ENCODE results near the gene SELENBP1. TPM values are rescaled to one million over a fixed set of nuclear protein-coding genes. Genes with fewer than 3 reads are reported as not detected.

SELENBP1 gene
- total and polyA plus RNA-seq, 9 of the 15 experiments (the other 6 are each of a cell fraction or from before 2014, with no cell fraction given), result 25.8 to 81.2 (median 47.1) TPM

DNA sequence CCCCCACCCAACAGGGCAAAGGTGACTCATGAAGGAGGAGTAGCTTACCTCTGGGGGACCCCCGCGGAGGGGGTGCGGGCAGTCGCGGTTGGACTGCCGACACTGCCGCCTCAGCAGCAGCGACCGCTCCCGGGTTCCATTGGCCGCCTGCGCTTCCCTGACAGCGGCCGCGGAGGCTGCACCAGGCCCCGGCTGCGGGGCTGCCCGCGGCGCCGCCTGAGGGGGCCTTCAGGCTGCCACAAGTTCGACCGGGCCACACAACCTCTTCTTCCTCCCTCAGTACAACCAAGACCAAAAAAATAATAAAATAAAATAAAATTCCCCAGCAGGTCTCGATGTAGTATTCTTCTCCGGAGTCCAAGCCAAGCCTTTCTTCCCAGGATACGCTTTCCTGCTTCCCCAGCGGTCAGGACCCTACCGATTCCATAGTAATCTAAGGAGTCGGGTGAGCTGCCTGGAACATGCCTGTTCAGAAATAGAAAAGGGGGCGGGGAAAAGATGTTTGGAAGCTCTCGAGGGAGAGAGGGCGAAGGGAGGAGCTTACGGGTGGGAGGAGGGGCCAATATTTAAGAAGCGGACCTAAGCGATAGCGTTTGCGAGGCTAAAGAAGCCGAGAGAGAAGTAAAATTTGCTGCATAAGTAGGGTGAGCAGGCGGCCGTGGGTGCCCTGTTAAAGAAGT lies 45.1 kb downstream of the SELENBP1 start, which contains the start of gene PI4KB (continued):
- no peak; a peak in 1 of 6 replicates for TF ChIP-seq ZBTB11 (CRISPR knock-in tag; IDR thresholded peaks at IDR 0.05)
- no peak for TF ChIP-seq KAT2B (IDR thresholded peaks at IDR 0.05; ENCODE audit: low read depth, low read length)
- TF ChIP-seq ZNF655 (CRISPR knock-in tag; IDR thresholded peaks at IDR 0.05), result no peak
- no peak for TF ChIP-seq ZBTB49 (CRISPR knock-in tag; IDR thresholded peaks at IDR 0.05; ENCODE audit: borderline replicate concordance)
- TF ChIP-seq SPI1 (IDR thresholded peaks at IDR 0.05; ENCODE audit: borderline replicate concordance, low read depth, low read length), result no peak
- TF ChIP-seq CTCF (IDR thresholded peaks at IDR 0.05 in 2 of 3, conservative IDR thresholded peaks at IDR 0.05 in 1 of 3; ENCODE audit: insufficient read depth in 2 of 3, low read depth in 1 of 3, low read length in 3 of 3), result no peak
- TF ChIP-seq ZNF780A (CRISPR knock-in tag; IDR thresholded peaks at IDR 0.05), result no peak
- no peak for TF ChIP-seq FOXA3 (CRISPR knock-in tag; conservative IDR thresholded peaks at IDR 0.05 in 1 of 2, IDR thresholded peaks at IDR 0.05 in 1 of 2)
- no peak for TF ChIP-seq ZNF408 (CRISPR knock-in tag; IDR thresholded peaks at IDR 0.05; ENCODE audit: low read depth)
- no peak for TF ChIP-seq PHF21A (IDR thresholded peaks at IDR 0.05; ENCODE audit: borderline replicate concordance, low read depth)
- TF ChIP-seq, protein P1, sequence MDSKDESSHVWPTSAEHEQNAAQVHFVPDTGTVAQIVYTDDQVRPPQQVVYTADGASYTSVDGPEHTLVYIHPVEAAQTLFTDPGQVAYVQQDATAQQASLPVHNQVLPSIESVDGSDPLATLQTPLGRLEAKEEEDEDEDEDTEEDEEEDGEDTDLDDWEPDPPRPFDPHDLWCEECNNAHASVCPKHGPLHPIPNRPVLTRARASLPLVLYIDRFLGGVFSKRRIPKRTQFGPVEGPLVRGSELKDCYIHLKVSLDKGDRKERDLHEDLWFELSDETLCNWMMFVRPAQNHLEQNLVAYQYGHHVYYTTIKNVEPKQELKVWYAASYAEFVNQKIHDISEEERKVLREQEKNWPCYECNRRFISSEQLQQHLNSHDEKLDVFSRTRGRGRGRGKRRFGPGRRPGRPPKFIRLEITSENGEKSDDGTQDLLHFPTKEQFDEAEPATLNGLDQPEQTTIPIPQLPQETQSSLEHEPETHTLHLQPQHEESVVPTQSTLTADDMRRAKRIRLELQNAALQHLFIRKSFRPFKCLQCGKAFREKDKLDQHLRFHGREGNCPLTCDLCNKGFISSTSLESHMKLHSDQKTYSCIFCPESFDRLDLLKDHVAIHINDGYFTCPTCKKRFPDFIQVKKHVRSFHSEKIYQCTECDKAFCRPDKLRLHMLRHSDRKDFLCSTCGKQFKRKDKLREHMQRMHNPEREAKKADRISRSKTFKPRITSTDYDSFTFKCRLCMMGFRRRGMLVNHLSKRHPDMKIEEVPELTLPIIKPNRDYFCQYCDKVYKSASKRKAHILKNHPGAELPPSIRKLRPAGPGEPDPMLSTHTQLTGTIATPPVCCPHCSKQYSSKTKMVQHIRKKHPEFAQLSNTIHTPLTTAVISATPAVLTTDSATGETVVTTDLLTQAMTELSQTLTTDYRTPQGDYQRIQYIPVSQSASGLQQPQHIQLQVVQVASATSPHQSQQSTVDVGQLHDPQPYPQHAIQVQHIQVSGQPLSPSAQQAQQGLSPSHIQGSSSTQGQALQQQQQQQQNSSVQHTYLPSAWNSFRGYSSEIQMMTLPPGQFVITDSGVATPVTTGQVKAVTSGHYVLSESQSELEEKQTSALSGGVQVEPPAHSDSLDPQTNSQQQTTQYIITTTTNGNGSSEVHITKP (IDR thresholded peaks at IDR 0.05; ENCODE audit: partially characterized antibody), result no peak
- no peak for TF ChIP-seq SLC30A9 (CRISPR knock-in tag; IDR thresholded peaks at IDR 0.05)
- no peak for TF ChIP-seq HDAC6 (IDR thresholded peaks at IDR 0.05; ENCODE audit: low read depth, low read length)
